Mesothelial cell of epicardium (in vitro differentiated cells): ENCODE measurements around the gene AMN. TPM values are rescaled to one million over a fixed set of nuclear protein-coding genes. Genes with fewer than 3 reads are reported as not detected.

Source experiments
- DNase-seq, 2 experiments: peaks; one replicate each; pipeline ENCODE4 v3.0.0; 2021; ENCODE audit warnings: low spot score in 2 of 2; ENCODE audit not compliant: unreplicated experiment in 2 of 2
- H3K27ac Mint-ChIP-seq: 2 replicates; pipeline ENCODE4 v1.8.0; 2021; ENCODE audit warnings: mixed read lengths
- H3K27me3 Mint-ChIP-seq: 2 replicates; pipeline ENCODE4 v1.8.0; 2021; ENCODE audit warnings: low read depth, mixed read lengths
- H3K36me3 Mint-ChIP-seq: 2 replicates; pipeline ENCODE4 v1.8.0; 2021; ENCODE audit warnings: mixed read lengths
- H3K4me1 Mint-ChIP-seq: 2 replicates; pipeline ENCODE4 v1.8.0; 2021; ENCODE audit warnings: mixed read lengths
- H3K4me3 Mint-ChIP-seq: 2 replicates; pipeline ENCODE4 v1.8.0; 2021; ENCODE audit warnings: mild to moderate bottlenecking, moderate library complexity, mixed read lengths
- H3K9me3 Mint-ChIP-seq: 2 replicates; pipeline ENCODE4 v1.8.0; 2021; ENCODE audit warnings: mixed read lengths
- total RNA-seq: library from RNA; stranded (reverse); gene quantifications from 3 replicates; pipeline ENCODE4 v1.2.1, GENCODE V29; 2021
- TF ChIP-seq, protein P1 (sequence below): fragments of 200-600 bp; sonication (generic); IDR thresholded peaks from one replicate; pipeline ENCODE4 v1.5.0; 2021; ENCODE audit warnings: antibody characterized with exemption; ENCODE audit not compliant: unreplicated experiment

The AMN gene
- total RNA-seq, 1 donor from 2014 or later, result 2.5 TPM

DNA sequence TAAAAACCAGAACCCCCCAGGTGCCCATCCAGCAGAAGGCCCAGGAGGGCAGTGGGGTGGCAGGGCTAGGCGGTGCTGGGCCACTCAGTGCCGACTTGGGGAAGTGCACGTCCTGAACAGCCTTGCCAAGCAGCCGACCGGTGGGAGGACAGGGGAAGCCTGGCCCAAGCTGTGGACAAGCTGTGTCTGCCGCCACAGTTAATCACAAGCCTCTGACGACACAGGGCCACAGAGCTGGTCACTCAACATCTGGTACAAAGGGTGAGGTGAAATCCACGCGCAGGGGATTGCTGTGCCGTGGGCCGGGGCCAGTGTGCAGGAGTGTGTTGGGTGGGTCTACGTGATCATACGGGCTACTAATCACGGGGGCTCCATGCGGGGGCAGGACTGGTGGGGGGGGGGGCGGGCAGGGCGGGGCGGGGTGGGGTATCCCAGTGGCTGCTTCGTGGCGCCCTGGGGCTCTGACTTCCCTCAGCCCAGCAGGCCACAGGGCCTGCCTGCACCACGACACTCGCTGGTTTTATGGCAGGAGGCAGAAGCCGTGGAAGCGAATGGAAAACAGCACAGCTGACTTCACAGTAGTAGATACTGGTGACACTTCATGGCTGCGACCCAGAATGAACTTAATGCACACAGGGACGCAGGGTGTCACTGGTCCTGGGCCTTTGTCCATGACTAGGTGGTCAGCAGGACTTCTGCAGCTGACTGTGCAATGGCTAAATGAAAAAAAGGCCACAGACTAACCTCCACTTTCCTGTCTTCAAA, 10.2 kb downstream of the AMN start:
- Mint-ChIP-seq H3K27ac (no peak overlapping the region), H3K27me3 (peaks cover 26% of the 10 kb centered on the region), H3K9me3 (no peaks in the 10 kb centered on the region), H3K36me3 (peaks cover 14% of the 10 kb centered on the region), H3K4me1 (peaks cover 2% of the 10 kb centered on the region), H3K4me3 (no peak overlapping the region)
- TF ChIP-seq, protein P1, sequence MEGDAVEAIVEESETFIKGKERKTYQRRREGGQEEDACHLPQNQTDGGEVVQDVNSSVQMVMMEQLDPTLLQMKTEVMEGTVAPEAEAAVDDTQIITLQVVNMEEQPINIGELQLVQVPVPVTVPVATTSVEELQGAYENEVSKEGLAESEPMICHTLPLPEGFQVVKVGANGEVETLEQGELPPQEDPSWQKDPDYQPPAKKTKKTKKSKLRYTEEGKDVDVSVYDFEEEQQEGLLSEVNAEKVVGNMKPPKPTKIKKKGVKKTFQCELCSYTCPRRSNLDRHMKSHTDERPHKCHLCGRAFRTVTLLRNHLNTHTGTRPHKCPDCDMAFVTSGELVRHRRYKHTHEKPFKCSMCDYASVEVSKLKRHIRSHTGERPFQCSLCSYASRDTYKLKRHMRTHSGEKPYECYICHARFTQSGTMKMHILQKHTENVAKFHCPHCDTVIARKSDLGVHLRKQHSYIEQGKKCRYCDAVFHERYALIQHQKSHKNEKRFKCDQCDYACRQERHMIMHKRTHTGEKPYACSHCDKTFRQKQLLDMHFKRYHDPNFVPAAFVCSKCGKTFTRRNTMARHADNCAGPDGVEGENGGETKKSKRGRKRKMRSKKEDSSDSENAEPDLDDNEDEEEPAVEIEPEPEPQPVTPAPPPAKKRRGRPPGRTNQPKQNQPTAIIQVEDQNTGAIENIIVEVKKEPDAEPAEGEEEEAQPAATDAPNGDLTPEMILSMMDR, result no peak
- DNase-seq, result no peak

DNA sequence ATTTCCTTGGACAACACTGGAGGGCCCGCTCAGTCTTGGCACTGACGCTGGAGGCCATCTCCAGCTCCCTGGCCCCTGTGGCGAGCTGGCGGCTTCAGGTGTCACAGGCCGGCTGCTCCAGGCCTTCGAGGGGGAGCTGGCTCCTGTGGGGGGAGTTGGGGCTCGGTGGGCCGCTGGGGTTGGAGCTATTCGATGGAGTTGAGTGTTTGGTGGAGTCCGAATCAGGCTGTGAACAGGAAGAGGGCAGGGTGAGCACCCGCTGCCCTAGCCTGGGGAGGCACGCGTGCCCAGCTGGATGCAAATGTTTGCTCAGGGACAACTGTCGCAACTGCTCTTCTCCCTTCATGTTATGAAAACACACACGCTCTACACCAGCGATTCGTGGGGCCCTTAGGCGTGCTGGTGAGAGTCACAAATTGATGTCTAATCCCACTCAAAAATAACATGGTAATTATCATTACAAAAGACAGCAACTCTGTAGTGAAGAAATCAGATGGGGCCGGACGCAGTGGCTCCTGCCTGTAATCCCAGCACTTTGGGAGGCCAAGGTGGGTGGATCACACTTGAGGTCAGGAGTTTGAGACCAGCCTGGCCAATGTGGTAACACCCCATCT, 11.3 kb downstream of the AMN start:
- Mint-ChIP-seq H3K9me3 (no peaks in the 10 kb centered on the region), H3K36me3 (peaks cover 14% of the 10 kb centered on the region)

DNA sequence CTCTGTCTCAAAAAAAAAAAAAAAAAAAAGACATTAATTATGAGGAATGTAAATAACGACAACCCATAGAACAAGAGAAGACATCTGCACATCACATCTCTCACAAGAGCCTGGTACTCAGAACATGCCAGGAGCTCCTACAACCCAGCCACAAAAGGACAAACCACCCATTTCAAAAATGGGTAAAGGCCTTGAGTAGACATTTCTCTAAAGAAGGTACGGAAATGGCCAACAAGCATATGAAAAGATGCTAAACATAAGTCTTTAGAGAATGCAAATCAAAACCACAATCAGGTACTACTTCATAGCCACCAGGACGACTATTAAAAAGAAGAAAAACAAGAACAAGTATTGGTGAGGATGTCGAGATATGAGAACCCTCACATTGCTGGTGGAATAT, 13.3 kb downstream of the AMN start:
- H3K27me3 Mint-ChIP-seq, result peaks cover 9% of the 10 kb centered on the region
- no peaks in the 10 kb centered on the region for H3K4me1 Mint-ChIP-seq
- no peak overlapping the region for H3K27ac Mint-ChIP-seq
- no peaks in the 10 kb centered on the region for H3K9me3 Mint-ChIP-seq
- peaks cover 25% of the 10 kb centered on the region for H3K36me3 Mint-ChIP-seq
- DNase-seq, result no peak
- H3K4me3 Mint-ChIP-seq, result no peak overlapping the region
- TF ChIP-seq, protein P1, result no peak

More for the DNA sequence above, 11.3 kb downstream of the AMN start:
- H3K27me3 Mint-ChIP-seq, result peaks cover 19% of the 10 kb centered on the region
- no peak overlapping the region for H3K27ac Mint-ChIP-seq
- TF ChIP-seq, protein P1, result no peak
- H3K4me1 Mint-ChIP-seq, result no peaks in the 10 kb centered on the region
- DNase-seq, result no peak
- H3K4me3 Mint-ChIP-seq, result no peak overlapping the region

DNA sequence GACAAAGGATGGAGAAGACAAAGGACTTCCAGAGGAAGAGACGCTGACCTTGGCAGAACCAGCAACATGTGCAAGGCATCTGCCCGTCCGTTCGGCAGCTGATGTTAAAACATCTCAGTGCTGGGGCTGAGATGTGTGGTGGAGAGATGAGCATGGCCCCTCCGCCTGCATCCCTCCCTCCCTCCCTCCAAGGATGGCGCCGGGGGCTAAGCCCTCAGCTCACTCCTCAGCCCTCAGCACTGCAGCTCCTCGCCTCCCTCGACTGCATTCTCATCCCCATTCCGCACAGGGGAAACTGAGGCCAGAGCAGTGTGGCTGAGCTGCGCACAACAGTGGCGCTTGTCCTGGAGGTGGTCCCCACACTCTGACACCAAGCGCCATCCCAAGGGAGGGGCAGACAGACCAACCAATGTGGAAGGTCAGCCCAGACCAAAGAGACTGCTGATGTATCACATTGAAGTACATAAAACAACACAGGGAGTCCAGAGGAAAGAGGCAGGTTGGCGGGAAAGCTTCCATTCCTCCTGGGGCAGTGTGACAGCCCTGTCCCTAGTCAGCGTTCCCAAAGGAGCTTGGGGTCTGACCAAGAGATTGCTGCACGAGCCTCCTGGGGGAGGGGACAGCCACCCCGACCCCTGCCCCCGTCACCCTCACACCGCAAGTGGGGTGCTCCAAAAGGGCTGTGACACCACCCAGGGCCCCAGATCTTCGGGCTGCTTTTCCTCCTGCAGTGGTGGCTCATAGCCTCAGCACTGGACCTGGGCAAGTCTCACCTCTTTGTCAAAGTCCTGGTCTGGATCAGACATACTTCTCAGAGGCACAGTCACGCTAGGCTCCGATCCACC, 15.1 kb downstream of the AMN start:
- H3K4me3 Mint-ChIP-seq, result no peak overlapping the region
- no peaks in the 10 kb centered on the region for H3K9me3 Mint-ChIP-seq
- H3K27me3 Mint-ChIP-seq, result no peaks in the 10 kb centered on the region
- TF ChIP-seq, protein P1, result no peak
- H3K4me1 Mint-ChIP-seq, result no peaks in the 10 kb centered on the region
- H3K36me3 Mint-ChIP-seq, result peaks cover 29% of the 10 kb centered on the region
- DNase-seq, result no peak
- no peak overlapping the region for H3K27ac Mint-ChIP-seq

DNA sequence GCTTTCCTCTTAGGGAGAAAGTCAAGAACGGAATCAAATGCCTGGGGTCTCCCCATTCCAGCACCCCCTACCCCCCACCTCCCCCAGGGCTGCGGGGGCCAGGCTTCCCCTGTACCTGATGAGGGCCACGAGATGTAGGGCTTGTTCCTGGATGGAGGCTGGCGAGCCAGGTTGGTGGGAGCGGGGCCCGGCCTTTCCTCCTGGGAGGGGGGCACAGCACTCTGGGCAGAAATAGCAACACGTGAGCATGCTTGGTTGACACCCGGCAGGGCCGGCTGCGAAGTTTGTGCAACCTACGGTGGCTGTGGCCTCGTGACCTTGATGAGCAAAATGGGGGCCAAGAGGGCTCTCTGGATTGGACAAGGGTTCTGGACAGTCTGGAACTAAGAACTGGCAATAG, 15.7 kb downstream of the AMN start:
- H3K9me3 Mint-ChIP-seq, result no peaks in the 10 kb centered on the region
- no peak overlapping the region for H3K27ac Mint-ChIP-seq
- H3K4me3 Mint-ChIP-seq, result no peak overlapping the region
- peaks cover 31% of the 10 kb centered on the region for H3K36me3 Mint-ChIP-seq
- TF ChIP-seq, protein P1, result no peak
- no peaks in the 10 kb centered on the region for H3K4me1 Mint-ChIP-seq
- no peak for DNase-seq
- H3K27me3 Mint-ChIP-seq, result no peaks in the 10 kb centered on the region
